Fibroblast of the conjunctiva (primary cell): ENCODE measurements around the gene AARS2.

ENCODE experiments used
- DNase-seq: peaks from one replicate; pipeline ENCODE4 v3.0.0-alpha.2; 2010; ENCODE audit warnings: low read depth

Gene AARS2

GRCh38 chr6:44300292-44300823, 12.8 kb downstream of the AARS2 start:
- DNase-seq = no peak

- DNase-seq = no peak
Measured at GRCh38 chr6:44298864-44299263, 14.3 kb downstream of the AARS2 start.

GRCh38 chr6:44298055-44298803, 14.9 kb downstream of the AARS2 start:
- DNase-seq = no peak

GRCh38 chr6:44297063-44298038, 15.8 kb downstream of the AARS2 start:
- no peak for DNase-seq

GRCh38 chr6:44294832-44295791, 18.0 kb downstream of the AARS2 start:
- DNase-seq = no peak

- DNase-seq = no peak
Measured at GRCh38 chr6:44292661-44293365, 20.3 kb downstream of the AARS2 start.

GRCh38 chr6:44291841-44292240, 21.3 kb downstream of the AARS2 start:
- DNase-seq = no peak

GRCh38 chr6:44289726-44290260, 23.4 kb downstream of the AARS2 start:
- DNase-seq = no peak

GRCh38 chr6:44286747-44287146, 26.4 kb downstream of the AARS2 start:
- DNase-seq = no peak

- no peak for DNase-seq
Measured at GRCh38 chr6:44286285-44286565, 26.9 kb downstream of the AARS2 start.

- no peak for DNase-seq
Measured at GRCh38 chr6:44285552-44286284, 27.4 kb downstream of the AARS2 start.

GRCh38 chr6:44284867-44285266, 28.3 kb downstream of the AARS2 start:
- no peak for DNase-seq

GRCh38 chr6:44284121-44284520, 29.0 kb downstream of the AARS2 start:
- DNase-seq = no peak

GRCh38 chr6:44278774-44279697, 34.1 kb downstream of the AARS2 start:
- DNase-seq = no peak

GRCh38 chr6:44278315-44278714, 34.8 kb downstream of the AARS2 start:
- no peak for DNase-seq

GRCh38 chr6:44277763-44278162, 35.4 kb downstream of the AARS2 start:
- DNase-seq = no peak

- no peak for DNase-seq
Measured at GRCh38 chr6:44276667-44277640, 36.2 kb downstream of the AARS2 start.
